Measurements from ENCODE around the gene ITIH4.

Gene ITIH4

GRCh38 chr3:52830535-52831258 is at the start of gene ITIH4:
TSS of gene ITIH4 (minus strand) at chr3:52830672. CDS start at chr3:52830642, 30 bp downstream.
- DNase-seq, result no peak

GRCh38 chr3:52880047-52880446 is 49.6 kb upstream of the ITIH4 start:
- DNase-seq, result no peak

- no peak for DNase-seq
Observed at GRCh38 chr3:52879581-52879980, 49.1 kb upstream of the ITIH4 start.

GRCh38 chr3:52879090-52879489 is 48.6 kb upstream of the ITIH4 start:
- no peak for DNase-seq

GRCh38 chr3:52877085-52877484 is 46.6 kb upstream of the ITIH4 start:
- no peak for DNase-seq

GRCh38 chr3:52874864-52875587 is 44.6 kb upstream of the ITIH4 start:
- no peak for DNase-seq

- no peak for DNase-seq
Observed at GRCh38 chr3:52874160-52874701, 43.8 kb upstream of the ITIH4 start.

- DNase-seq, result no peak
Observed at GRCh38 chr3:52873433-52874159, 43.1 kb upstream of the ITIH4 start.

GRCh38 chr3:52872245-52872644 is 41.8 kb upstream of the ITIH4 start:
- DNase-seq, result no peak

- DNase-seq, result no peak
Observed at GRCh38 chr3:52871761-52872160, 41.3 kb upstream of the ITIH4 start.

GRCh38 chr3:52870471-52870870 is 40.0 kb upstream of the ITIH4 start:
- DNase-seq, result no peak

- DNase-seq, result no peak
Observed at GRCh38 chr3:52866427-52866826, 36.0 kb upstream of the ITIH4 start.

GRCh38 chr3:52865994-52866393 is 35.5 kb upstream of the ITIH4 start:
- DNase-seq, result no peak

GRCh38 chr3:52860424-52860768 is 29.9 kb upstream of the ITIH4 start:
- DNase-seq, result no peak

- peak in 1 of 14 donors; percentile 22 for DNase-seq
Observed at GRCh38 chr3:52859686-52860423, 29.4 kb upstream of the ITIH4 start.

- DNase-seq, result no peak
Observed at GRCh38 chr3:52857864-52858263, 27.4 kb upstream of the ITIH4 start.

GRCh38 chr3:52857133-52857532 is 26.7 kb upstream of the ITIH4 start:
- no peak for DNase-seq

- no peak for DNase-seq
Observed at GRCh38 chr3:52856666-52857065, 26.2 kb upstream of the ITIH4 start.

- DNase-seq, result no peak
Observed at GRCh38 chr3:52854013-52854412, 23.5 kb upstream of the ITIH4 start.

GRCh38 chr3:52852419-52852818 is 21.9 kb upstream of the ITIH4 start:
- DNase-seq, result no peak

GRCh38 chr3:52851348-52851747 is 20.9 kb upstream of the ITIH4 start:
- no peak for DNase-seq

- no peak for DNase-seq
Observed at GRCh38 chr3:52849656-52850055, 19.2 kb upstream of the ITIH4 start.

GRCh38 chr3:52848617-52849016 is 18.1 kb upstream of the ITIH4 start:
- DNase-seq, result no peak
